Cortex of kidney (tissue), 1 donor: ENCODE results near the gene REP15.
"Not testable (repeated sequence)": the region's sequence is repeated elsewhere in the genome, so short reads cannot be mapped to it uniquely, and the experiment has no call there.

ENCODE experiments used
- DNase-seq: peaks from one replicate; lab custom pipeline; 2025; lab: John Stamatoyannopoulos, UW

The REP15 gene

DNA sequence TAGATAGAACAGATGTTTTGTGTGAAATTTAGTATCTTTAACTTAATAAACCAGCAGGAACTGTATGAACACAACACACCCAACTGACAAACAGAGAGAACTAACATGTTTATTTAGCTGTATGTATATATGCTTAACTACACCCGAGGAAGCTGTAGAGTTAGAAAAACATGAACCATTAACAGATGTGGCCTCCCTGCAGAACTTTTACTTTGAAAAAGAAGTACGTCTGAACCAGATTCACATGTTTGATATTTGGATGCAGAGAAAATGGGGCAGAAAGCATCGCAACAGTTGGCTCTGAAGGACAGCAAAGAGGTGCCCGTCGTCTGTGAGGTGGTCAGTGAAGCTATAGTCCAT, at the start of gene REP15:
Gene REP15 (plus strand): TSS at position 155 of the 360 bp plus-strand sequence. CDS start 116 bp downstream, at position 271.
- DNase-seq, result no peak

DNA sequence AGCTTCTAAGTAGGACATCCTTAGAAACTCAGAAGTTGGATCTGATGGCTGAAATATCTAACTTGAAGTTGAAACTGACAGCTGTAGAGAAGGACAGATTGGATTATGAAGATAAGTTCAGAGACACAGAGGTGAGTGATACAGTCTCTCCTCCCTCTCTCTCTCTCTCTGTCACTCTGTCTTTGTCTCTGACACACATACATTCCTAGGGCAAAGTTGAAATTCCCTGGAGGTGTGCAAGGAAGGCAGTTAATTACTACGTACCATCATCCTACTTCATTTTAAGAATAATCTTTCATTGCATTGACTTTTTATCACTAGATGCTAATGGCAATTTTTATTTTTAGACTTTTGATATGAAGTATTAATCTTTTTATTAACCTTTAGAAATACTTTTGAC, 46.2 kb upstream of the REP15 start:
- no peak for DNase-seq

GRCh38 chr12:27651201-27651600, 45.0 kb upstream of the REP15 start:
- no peak for DNase-seq

GRCh38 chr12:27652174-27652763, 44.0 kb upstream of the REP15 start:
- no peak for DNase-seq

DNA sequence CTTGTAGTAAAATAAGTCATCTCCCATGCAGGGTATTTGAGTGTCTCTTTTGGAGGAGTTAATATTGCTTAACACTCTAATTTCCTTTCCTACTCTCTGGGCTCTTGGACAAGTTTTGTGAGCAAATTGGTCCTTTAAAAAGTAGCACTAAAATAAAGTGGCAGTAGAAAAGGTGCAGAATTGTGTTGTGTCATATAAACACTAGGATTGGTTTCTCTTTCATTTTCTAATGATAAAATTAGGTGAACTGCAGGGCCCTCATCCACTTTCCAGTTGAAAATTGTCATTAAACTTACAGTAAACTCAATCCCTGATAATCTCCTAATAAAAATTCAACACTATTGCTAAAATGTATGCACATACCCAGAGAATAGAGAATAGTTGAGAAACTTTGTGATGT, 42.6 kb upstream of the REP15 start:
- no peak for DNase-seq

- DNase-seq, result not testable (repeated sequence)
Measured at GRCh38 chr12:27655476-27655875, 40.8 kb upstream of the REP15 start.

DNA sequence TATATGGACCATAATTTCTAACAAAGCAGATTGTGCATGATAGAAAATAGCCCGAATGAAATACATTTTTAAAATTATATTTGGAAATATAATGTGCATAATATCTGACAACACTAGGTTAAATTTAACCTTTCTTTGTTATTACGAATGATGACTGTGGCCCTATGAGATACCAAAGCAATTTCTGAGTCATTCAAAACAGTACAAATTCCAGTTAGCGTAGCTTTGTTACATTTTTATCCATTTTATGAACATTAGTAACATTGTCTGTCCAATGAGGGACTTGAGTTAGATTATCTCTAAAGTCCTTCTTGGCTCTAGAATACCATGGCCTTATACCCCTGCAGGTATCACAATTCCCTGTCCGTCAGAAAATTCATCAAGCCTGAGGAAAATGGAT, 39.0 kb upstream of the REP15 start:
- no peak for DNase-seq

DNA sequence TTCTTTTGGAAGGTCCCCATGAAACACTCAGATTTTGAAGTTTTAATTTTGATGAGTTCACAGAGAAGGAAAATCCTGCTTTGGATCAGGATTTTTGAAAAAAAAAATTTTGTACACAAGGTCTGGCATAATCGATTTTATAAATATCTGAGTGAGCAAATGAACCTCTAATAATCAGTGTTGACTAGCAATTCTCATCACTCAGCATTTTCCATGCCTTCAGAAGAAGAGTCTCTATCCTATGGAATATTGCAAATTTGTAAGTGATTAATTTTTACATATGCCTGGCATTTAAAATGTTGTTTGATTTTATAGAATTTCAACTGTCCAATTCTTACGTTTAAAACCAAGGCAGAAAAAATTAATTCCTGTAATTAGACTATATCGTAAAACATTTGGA, 30.5 kb upstream of the REP15 start:
- no peak for DNase-seq

- DNase-seq, result no peak
Measured at GRCh38 chr12:27666510-27666909, 29.7 kb upstream of the REP15 start.

DNA sequence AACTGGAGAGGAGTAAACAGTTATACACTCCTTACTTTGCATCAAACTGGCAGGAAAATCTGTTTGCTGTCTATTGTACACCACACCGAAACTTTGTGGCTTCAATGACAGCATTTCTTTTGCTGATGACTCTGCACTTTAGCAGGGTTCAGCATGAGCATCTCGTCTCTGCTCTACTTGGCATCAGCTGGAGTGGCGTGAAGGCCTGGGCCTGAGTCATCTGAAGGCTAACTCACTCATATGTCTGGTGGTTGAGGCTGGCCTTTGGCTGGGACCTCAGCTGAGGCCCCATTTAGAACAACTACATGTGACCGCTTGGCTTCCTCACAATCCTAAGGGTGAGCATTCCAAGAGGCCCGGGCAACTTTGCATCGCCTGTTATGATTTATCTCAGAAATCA, 28.7 kb upstream of the REP15 start:
- DNase-seq, result no peak

- DNase-seq, result no peak
Measured at GRCh38 chr12:27672051-27672450, 24.2 kb upstream of the REP15 start.

GRCh38 chr12:27672643-27673042, 23.6 kb upstream of the REP15 start:
- no peak for DNase-seq

DNA sequence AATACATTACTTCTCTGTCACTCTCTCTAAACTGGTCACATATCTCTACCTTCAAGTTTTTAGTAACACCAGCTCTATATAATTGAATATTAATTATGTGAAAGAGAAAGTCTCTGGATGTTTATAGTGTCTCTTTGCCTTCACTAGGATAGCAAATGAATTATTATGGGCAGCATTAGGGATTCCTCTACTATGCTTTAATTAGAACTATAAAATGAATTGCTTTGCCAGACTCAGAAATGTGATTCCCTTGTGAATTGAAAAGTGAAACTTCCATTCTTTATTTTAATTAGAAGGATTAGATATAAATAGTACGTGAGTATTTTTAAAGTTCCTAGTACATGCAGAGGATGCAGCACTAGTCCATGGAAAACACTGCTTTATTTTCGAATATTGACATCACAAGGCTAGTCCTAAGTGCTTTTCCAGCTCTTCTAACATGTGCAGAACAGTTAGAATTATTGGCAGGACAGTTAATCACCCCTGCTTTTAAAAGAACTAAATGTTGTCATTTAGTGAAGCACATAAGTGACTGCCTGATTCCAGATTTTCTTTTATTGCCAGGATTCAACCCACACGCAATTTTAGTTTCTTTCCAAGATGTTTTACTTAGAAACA, 23.0 kb upstream of the REP15 start:
- no peak for DNase-seq

- no peak for DNase-seq
Measured at GRCh38 chr12:27674989-27675388, 21.3 kb upstream of the REP15 start.

GRCh38 chr12:27680619-27681018, 15.6 kb upstream of the REP15 start:
- DNase-seq, result no peak

DNA sequence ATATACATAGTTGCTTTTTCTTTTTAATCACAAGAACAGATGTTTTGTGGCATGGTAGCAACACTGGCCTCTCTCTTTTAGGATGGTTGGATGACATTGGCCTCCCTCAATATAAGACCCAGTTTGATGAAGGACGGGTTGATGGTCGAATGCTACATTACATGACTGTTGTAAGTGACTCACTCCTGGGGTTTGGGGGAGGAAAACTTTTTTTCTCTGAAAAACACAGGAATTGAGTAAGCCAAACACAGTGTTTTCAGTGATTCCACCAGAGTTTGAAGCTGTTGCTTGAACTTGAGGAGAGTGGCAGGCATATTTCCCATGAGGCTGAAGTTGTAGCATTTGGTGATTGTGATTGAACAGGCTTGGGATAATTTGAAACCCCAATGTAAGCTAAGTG, 13.7 kb upstream of the REP15 start:
- DNase-seq, result no peak

GRCh38 chr12:27685274-27685673, 11.0 kb upstream of the REP15 start:
- no peak for DNase-seq

DNA sequence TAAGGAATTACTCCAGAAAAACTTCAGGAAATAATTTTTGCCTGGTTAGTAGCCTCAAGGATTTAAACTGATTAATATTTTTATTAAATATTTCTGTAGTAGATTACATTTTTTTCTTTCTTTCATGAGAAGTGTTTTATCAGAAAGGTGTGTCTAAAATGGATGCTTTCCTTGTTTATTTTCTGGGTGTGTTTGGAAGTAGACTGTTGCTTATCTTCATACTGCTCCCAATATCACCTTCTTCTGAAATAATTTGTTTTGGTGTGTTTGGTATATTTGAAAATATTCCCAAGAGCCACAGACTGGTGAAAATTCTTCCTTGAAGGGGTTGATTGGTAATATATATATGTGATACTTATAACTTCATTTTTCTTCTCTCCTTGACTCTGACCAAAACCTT, 10.1 kb upstream of the REP15 start:
- DNase-seq, result no peak

GRCh38 chr12:27688671-27689070, 7.6 kb upstream of the REP15 start:
- no peak for DNase-seq

GRCh38 chr12:27689558-27690180, 6.6 kb upstream of the REP15 start:
- no peak for DNase-seq

- DNase-seq, result no peak
Measured at GRCh38 chr12:27693403-27693802, 2.8 kb upstream of the REP15 start.

GRCh38 chr12:27695556-27696292, 523 bp upstream of the REP15 start:
- no peak for DNase-seq
